Thyroid gland (tissue), 4 donors: ENCODE results near the gene CDC42BPG. TPM values are rescaled to one million over a fixed set of nuclear protein-coding genes. Genes with fewer than 3 reads are reported as not detected.

Experiments
- DNase-seq, 2 donors: peaks; one replicate each; pipeline ENCODE4 v3.0.0-alpha.2; 2019
- H3K27ac ChIP-seq, 3 donors: fragments of 200-600 bp; sonication (generic); 1 replicate in 2 of 3; 2 replicates in 1 of 3; pipeline ENCODE4 v1.5.1; 2016 to 2019; ENCODE audit warnings: mild to moderate bottlenecking in 1 of 3, moderate library complexity in 1 of 3
- H3K27me3 ChIP-seq: fragments of 200-600 bp; sonication (generic); one replicate; pipeline ENCODE4 v1.5.1; 2019
- H3K36me3 ChIP-seq, 2 donors: fragments of 200-600 bp; sonication (generic); one replicate each; pipeline ENCODE4 v1.5.1; 2016 to 2019
- H3K4me1 ChIP-seq, 2 donors: fragments of 200-600 bp; sonication (generic); one replicate each; pipeline ENCODE4 v1.5.1; 2017 to 2019
- H3K4me3 ChIP-seq, 3 donors: fragments of 200-600 bp; sonication (generic); replicated peaks in 1 of 3; 1 replicate in 2 of 3; 2 replicates in 1 of 3; pipeline ENCODE4 v1.5.1; 2016; ENCODE audit warnings: mild to moderate bottlenecking in 1 of 3
- H3K9me3 ChIP-seq: fragments of 200-600 bp; sonication (generic); one replicate; pipeline ENCODE4 v1.5.1; 2017
- POLR2A ChIP-seq, 2 donors: fragments of 450-650 bp; IDR thresholded peaks; one replicate each; pipeline ENCODE4 v1.6.1; 2017; ENCODE audit warnings: antibody characterized with exemption in 2 of 2, mild to moderate bottlenecking in 2 of 2, moderate library complexity in 1 of 2
- WGBS, 2 donors: methylation state at CpG; one replicate each; pipeline ENCODE4 v1.1.5; 2017; 5-methylcytosine and 5-hydroxymethylcytosine counted together
- intact Hi-C: fragments of 100-400 bp; cut with DNase I; formaldehyde crosslinking; loops from one replicate; pipeline ENCODE4 v1.15.1; 2023
- total RNA-seq, 4 donors: library from RNA; depleted of rRNA; stranded (reverse); fragments of >200 nt; gene quantifications; one replicate each; pipeline ENCODE4 v1.2.3, GENCODE V29; 2016
- TF ChIP-seq, protein P1 (sequence below), 6 experiments: fragments of 200-600 bp in 3 of 6; fragments of 450-650 bp in 3 of 6; sonication (generic) in 3 of 6; IDR thresholded peaks; one replicate each; pipeline ENCODE4 v1.5.1; 2016 to 2019; ENCODE audit warnings: antibody characterized with exemption in 6 of 6, mild to moderate bottlenecking in 2 of 6, inconsistent platforms in 1 of 6, moderate library complexity in 1 of 6

CDC42BPG gene
- total RNA-seq, 4 donors from 2014 or later, result 7.8 to 13.9 (median 10.2) TPM

DNA sequence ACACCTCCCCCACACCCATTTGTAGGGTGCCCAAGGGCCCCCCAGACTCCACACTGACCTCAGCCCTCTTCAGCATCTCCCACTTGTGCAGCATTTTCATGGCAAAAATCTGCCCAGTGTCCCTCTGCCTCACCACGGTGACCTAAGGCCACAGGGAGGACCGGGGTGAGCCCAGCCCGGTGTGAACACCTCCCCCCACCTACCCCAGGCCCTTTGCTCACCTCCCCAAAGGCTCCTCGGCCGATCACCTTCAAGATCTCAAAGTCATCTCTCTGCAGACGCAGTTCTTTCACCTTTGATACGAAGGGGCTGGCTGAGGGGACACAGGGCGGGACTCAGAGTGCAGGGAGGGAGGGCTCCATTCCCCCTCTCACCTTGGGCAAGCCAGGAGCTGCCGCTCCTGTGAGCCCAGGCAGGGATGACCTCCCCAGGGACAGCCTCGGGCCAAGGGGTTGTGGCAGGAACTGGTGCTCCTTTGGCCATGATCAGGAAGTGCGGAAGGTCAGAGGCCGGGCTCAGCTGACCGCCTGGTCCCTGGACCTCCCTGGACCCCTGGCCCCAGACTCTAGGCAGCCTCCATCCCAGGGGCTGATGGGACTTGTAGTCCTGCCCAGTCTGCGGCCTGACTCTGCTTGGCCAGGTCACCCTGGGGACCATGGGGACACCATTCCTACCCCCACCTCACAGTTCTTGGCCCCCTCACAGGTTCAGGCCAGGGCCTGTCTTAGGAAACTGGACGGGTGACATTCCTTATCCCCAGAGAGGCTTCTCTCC is 2.7 kb downstream of the CDC42BPG start:
- H3K4me1 ChIP-seq, result peaks cover 16 to 21% of the 10 kb centered on the region in 2 donors
- H3K27me3 ChIP-seq, result no peaks in the 10 kb centered on the region
- TF ChIP-seq, protein P1, sequence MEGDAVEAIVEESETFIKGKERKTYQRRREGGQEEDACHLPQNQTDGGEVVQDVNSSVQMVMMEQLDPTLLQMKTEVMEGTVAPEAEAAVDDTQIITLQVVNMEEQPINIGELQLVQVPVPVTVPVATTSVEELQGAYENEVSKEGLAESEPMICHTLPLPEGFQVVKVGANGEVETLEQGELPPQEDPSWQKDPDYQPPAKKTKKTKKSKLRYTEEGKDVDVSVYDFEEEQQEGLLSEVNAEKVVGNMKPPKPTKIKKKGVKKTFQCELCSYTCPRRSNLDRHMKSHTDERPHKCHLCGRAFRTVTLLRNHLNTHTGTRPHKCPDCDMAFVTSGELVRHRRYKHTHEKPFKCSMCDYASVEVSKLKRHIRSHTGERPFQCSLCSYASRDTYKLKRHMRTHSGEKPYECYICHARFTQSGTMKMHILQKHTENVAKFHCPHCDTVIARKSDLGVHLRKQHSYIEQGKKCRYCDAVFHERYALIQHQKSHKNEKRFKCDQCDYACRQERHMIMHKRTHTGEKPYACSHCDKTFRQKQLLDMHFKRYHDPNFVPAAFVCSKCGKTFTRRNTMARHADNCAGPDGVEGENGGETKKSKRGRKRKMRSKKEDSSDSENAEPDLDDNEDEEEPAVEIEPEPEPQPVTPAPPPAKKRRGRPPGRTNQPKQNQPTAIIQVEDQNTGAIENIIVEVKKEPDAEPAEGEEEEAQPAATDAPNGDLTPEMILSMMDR (IDR thresholded peaks at IDR 0.05), result no peak
- no peak for TF ChIP-seq POLR2A (IDR thresholded peaks at IDR 0.05)
- no peaks in the 10 kb centered on the region for H3K9me3 ChIP-seq
- H3K27ac ChIP-seq, result peak overlapping the region in 1 of 3 donors; percentile 27
- intact Hi-C loops, result loop anchor here (10.0 kb wide), 1 partner anchor 183 kb away; the partner anchor contains the start of gene SNX15
- WGBS, 2 donors, result 87 to 94% methylated on average over 7 to 9 of the region's 15 CpGs
- DNase-seq, result peak in 1 of 2 donors; percentile 7
- H3K4me3 ChIP-seq, result no peak overlapping the region
- H3K36me3 ChIP-seq, result peaks cover 7 to 11% of the 10 kb centered on the region in 2 donors

DNA sequence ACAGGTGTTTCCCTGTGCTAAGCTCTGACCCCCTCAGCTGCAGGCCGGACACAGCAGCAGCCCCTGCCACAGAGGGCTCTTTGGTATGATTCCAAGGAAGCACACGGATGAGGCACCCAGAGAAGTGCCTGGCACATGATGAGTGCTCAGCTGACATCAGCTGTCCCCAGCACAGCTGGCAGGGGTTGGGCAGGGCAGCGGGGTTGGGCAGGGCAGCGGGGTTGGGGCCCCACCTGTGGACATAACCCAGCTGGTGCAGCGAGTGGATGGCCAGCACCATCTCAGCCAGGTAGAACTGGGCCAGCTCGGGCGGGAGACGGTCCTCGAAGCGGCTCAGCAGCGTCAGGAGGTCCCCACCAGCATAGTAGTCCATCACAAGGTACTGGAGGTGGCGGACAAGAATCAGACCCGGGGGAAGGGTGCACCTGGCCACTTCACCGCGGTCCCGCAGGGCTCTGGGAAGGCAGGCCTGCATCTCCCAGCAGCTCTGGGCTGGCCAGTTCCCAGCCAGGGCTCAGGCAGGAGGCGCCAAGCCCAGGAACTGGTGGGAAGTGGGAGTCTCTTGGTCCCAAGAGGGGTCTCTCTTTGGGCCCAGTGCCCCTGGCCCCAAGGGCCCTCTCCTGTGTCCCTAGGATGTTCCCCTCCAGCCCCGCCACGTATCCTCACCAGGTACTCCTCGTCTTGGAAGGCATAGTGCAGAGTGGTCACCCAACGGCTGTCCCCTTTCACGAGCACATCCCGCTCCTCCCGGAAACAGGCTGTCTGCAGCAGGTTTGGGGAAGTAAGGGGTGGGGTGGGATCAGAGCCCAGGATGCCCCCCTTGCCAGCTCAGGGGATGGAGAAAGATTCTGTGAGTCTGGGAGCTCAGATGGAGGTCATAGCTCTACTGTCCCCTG is 4.3 kb downstream of the CDC42BPG start:
- peaks cover 11 to 12% of the 10 kb centered on the region in 2 donors for H3K36me3 ChIP-seq
- no peaks in the 10 kb centered on the region for H3K9me3 ChIP-seq
- H3K27ac ChIP-seq, result no peak overlapping the region
- no peaks in the 10 kb centered on the region for H3K27me3 ChIP-seq
- intact Hi-C loops, result loop anchor here (10.0 kb wide), 1 partner anchor 185 kb away; the partner anchor contains the start of gene SNX15
- no peak for TF ChIP-seq POLR2A (IDR thresholded peaks at IDR 0.05)
- TF ChIP-seq, protein P1 (IDR thresholded peaks at IDR 0.05), result no peak
- no peak overlapping the region for H3K4me3 ChIP-seq
- 93 to 94% methylated on average over 15 to 24 of the region's 24 CpGs for WGBS, 2 donors
- peaks cover 16 to 20% of the 10 kb centered on the region in 2 donors for H3K4me1 ChIP-seq
- no peak for DNase-seq

DNA sequence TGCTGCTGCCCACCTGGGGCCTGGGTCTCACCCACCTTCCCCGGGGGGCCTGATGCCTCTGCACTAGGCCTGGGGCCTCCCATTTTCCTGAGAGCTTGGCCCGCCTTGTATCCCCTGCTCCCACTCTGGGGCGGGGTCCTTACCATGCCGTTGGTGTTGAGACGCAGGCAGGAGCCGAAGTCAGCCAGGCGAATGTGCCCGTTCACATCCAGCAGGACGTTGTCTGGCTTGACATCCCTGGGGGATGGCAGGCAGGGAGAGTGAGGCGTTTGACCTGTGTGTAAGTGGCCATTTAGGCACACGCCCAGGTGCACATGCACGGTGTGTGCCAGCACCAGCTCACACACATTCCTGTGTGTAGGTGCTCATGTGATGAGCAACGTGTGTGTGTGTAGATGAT is 5.1 kb downstream of the CDC42BPG start:
- no peaks in the 10 kb centered on the region for H3K9me3 ChIP-seq
- peaks cover 11 to 12% of the 10 kb centered on the region in 2 donors for H3K36me3 ChIP-seq
- no peak for DNase-seq
- no peak overlapping the region for H3K27ac ChIP-seq
- no peak for TF ChIP-seq POLR2A (IDR thresholded peaks at IDR 0.05)
- TF ChIP-seq, protein P1 (IDR thresholded peaks at IDR 0.05), result no peak
- 92 to 94% methylated on average over 6 to 9 of the region's 13 CpGs for WGBS, 2 donors
- peaks cover 16 to 18% of the 10 kb centered on the region in 2 donors for H3K4me1 ChIP-seq
- H3K27me3 ChIP-seq, result no peaks in the 10 kb centered on the region
- intact Hi-C loops, result no loop called here
- H3K4me3 ChIP-seq, result no peak overlapping the region

DNA sequence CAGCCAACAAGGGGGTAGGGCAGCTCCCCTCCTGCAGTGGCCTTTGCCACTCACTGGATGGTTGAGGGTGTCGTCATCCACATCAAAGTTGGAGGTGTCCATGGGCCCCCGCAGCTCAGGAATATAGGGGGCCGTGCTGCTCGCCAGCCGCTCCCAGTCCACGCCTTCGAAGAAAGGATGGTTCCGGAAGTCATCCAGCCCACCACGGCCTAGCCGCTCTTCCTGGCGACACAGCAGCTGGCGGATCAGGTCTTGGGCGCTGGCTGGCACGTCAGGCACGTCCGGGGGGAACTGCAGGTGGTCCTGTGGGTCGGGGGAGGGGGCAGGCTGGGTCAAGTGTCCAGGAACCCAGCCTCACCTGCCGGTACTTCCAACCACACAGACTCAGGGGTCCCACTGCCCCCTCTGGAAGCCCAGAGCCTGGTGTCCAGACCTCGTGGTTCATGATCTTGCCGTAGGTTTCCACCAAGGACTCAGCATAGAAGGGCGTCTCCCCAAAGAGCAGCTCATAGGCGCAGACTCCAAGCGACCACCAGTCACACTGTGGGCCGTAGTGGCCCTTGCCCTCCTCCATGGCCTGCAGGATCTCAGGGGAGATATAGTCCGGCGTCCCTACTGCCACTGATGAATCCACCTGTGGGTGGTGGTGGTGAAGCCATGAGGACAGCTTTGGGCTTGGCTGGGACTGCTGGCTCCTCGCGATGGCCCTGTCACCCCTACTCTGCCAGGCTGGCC is 5.7 kb downstream of the CDC42BPG start:
- H3K4me3 ChIP-seq, result no peak overlapping the region
- no peak for DNase-seq
- H3K4me1 ChIP-seq, result peaks cover 13 to 16% of the 10 kb centered on the region in 2 donors
- H3K36me3 ChIP-seq, result peaks cover 13 to 16% of the 10 kb centered on the region in 2 donors
- no peak overlapping the region for H3K27ac ChIP-seq
- no peaks in the 10 kb centered on the region for H3K27me3 ChIP-seq
- intact Hi-C loops, result no loop called here
- no peaks in the 10 kb centered on the region for H3K9me3 ChIP-seq
- TF ChIP-seq POLR2A (IDR thresholded peaks at IDR 0.05), result no peak
- TF ChIP-seq, protein P1 (IDR thresholded peaks at IDR 0.05), result no peak
- 93 to 94% methylated on average over 3 to 16 of the region's 28 CpGs for WGBS, 2 donors
